Right lobe of liver (tissue), 4 donors: Measurements from ENCODE around the gene SEPTIN5.

Source experiments
- CTCF ChIP-seq, 4 donors: fragments of 200-600 bp in 3 of 4; fragments of 450-650 bp in 1 of 4; IDR thresholded peaks; one replicate each; pipeline versions ENCODE4 v1.5.1 to v1.8.0; 2016 to 2022; ENCODE audit warnings: antibody characterized with exemption in 4 of 4, mild to moderate bottlenecking in 2 of 4
- POLR2A ChIP-seq: fragments of 450-650 bp; IDR thresholded peaks from one replicate; pipeline ENCODE4 v1.6.1; 2017; ENCODE audit warnings: antibody characterized with exemption, mild to moderate bottlenecking
- donor health status: DM: no; HTN: no; CAD: no.
- donor health status: DM: no; HTN: no; CAD: no.
- donor health status: DM: no; HTN: yes; CAD: no.

- TF ChIP-seq POLR2A (no peak), CTCF (IDR thresholded peaks at IDR 0.05) (no peak)
These were observed 9.8 kb upstream of the SEPTIN5 start for GRCh38 chr22:19704355-19705015.
